Mammary epithelial cell (primary cell): ENCODE results near the gene RDH11.

ENCODE experiments used
- CTCF ChIP-seq, 2 donors: IDR thresholded peaks in 1 of 2; conservative IDR thresholded peaks in 1 of 2; 2 replicates each; pipeline ENCODE4 v1.5.1; 2011 to 2012; ENCODE audit warnings: inconsistent platforms in 2 of 2, low read length in 2 of 2, mild to moderate bottlenecking in 2 of 2, control low read depth in 1 of 2, low read depth in 1 of 2; ENCODE audit not compliant: insufficient read depth in 1 of 2; ENCODE audit errors: extremely low read depth in 1 of 2
- EZH2 ChIP-seq: IDR thresholded peaks from 2 replicates; pipeline ENCODE4 v1.6.1; 2012; ENCODE audit warnings: low read length, inconsistent platforms, borderline replicate concordance

DNA sequence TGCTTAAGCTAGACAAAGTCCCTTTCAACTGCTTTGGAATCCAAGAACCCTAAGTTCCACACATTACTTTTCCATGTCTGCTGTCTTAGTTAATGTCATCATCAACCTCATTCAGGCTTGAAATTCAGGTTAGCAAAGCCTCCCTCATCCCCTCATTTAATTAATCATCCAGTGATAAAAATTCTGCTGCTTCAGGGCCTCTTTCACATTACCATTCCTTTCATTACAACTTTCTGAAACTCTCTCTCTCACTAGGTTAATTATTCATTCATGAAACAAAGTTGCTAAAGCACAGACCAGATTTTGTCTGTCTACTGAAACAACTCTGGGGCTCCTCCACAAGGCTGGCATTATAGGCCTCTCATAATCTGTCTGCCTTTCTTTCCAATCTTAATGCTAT lies 11.7 kb downstream of the RDH11 start:
- no peak for TF ChIP-seq CTCF (conservative IDR thresholded peaks at IDR 0.05 in 1 of 2, IDR thresholded peaks at IDR 0.05 in 1 of 2; ENCODE audit: extremely low read depth in 1 of 2, insufficient read depth in 1 of 2, low read depth in 1 of 2, low read length in 2 of 2)
- TF ChIP-seq EZH2: no peak
